Measurements from ENCODE around the gene PHIP. TPM values are rescaled to one million over a fixed set of nuclear protein-coding genes. Genes with fewer than 3 reads are reported as not detected.

PHIP gene
- total RNA-seq, 6 donors from 2014 or later: 19.3 to 74.7 (median 25.8) TPM

GRCh38 chr6:79009819-79010218 is 68.2 kb downstream of the PHIP start:
- DNase-seq: no peak
- no peaks in the 10 kb centered on the region for H3K9me3 ChIP-seq
- ATAC-seq (ENCODE audit: low FRiP score in 2 of 2): no peak
- peaks cover 0 to 6% (median 2%) of the 10 kb centered on the region in 4 donors for H3K4me1 ChIP-seq
- H3K4me3 ChIP-seq: no peak overlapping the region
- no peak overlapping the region for H3K27ac ChIP-seq
- 94 to 95% methylated on average over 1 of the region's 1 CpG for WGBS, 2 donors
- H3K27me3 ChIP-seq: no peaks in the 10 kb centered on the region
- no peak for TF ChIP-seq EP300 (IDR thresholded peaks at IDR 0.05)
- no peak for TF ChIP-seq POLR2A (IDR thresholded peaks at IDR 0.05)
- TF ChIP-seq POLR2AphosphoS5 (IDR thresholded peaks at IDR 0.05): no peak
- TF ChIP-seq, protein P1, sequence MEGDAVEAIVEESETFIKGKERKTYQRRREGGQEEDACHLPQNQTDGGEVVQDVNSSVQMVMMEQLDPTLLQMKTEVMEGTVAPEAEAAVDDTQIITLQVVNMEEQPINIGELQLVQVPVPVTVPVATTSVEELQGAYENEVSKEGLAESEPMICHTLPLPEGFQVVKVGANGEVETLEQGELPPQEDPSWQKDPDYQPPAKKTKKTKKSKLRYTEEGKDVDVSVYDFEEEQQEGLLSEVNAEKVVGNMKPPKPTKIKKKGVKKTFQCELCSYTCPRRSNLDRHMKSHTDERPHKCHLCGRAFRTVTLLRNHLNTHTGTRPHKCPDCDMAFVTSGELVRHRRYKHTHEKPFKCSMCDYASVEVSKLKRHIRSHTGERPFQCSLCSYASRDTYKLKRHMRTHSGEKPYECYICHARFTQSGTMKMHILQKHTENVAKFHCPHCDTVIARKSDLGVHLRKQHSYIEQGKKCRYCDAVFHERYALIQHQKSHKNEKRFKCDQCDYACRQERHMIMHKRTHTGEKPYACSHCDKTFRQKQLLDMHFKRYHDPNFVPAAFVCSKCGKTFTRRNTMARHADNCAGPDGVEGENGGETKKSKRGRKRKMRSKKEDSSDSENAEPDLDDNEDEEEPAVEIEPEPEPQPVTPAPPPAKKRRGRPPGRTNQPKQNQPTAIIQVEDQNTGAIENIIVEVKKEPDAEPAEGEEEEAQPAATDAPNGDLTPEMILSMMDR (IDR thresholded peaks at IDR 0.05): no peak
- H3K36me3 ChIP-seq: peaks cover 0 to 21% (median 0%) of the 10 kb centered on the region in 4 donors

DNA sequence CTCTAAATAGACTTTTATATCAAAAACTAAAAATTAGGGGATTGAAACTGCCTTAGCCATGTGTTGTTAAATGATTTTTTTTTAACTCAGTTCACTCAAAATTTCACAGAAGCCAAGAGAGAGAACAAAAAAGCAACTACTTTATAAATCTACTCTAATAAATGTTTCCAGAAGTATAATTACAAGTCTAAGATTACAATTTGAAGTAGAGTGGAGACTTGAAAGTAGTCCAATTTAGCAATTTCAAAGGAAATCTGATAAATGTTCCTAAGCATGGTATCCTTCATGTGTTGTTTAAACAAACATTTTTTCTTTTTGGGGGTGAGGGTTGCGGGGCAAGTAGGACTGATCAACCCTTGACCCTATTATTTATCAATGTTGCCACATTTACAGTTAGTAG is 72.6 kb downstream of the PHIP start:
- H3K4me1 ChIP-seq: peaks cover 0 to 6% (median 2%) of the 10 kb centered on the region in 4 donors
- no peak for DNase-seq
- WGBS, 2 donors: 63 to 70% methylated on average over 1 of the region's 1 CpG
- H3K36me3 ChIP-seq: peaks cover 0 to 44% (median 13%) of the 10 kb centered on the region in 4 donors
- no peak for ATAC-seq (ENCODE audit: low FRiP score in 2 of 2)
- H3K4me3 ChIP-seq: no peak overlapping the region
- H3K27ac ChIP-seq: no peak overlapping the region
- no peaks in the 10 kb centered on the region for H3K27me3 ChIP-seq
- TF ChIP-seq EP300 (IDR thresholded peaks at IDR 0.05) (no peak), POLR2A (IDR thresholded peaks at IDR 0.05) (no peak), POLR2AphosphoS5 (IDR thresholded peaks at IDR 0.05) (no peak)
- TF ChIP-seq, protein P1 (IDR thresholded peaks at IDR 0.05): no peak
- no peaks in the 10 kb centered on the region for H3K9me3 ChIP-seq

- Histone ChIP-seq H3K4me3 (no peak overlapping the region), H3K27me3 (no peaks in the 10 kb centered on the region), H3K4me1 (peaks cover 0 to 6% (median 2%) of the 10 kb centered on the region in 4 donors), H3K9me3 (no peaks in the 10 kb centered on the region), H3K27ac (no peak overlapping the region), H3K36me3 (peaks cover 0 to 46% (median 13%) of the 10 kb centered on the region in 4 donors)
- TF ChIP-seq POLR2AphosphoS5 (IDR thresholded peaks at IDR 0.05) (no peak), POLR2A (IDR thresholded peaks at IDR 0.05) (no peak), EP300 (IDR thresholded peaks at IDR 0.05) (no peak)
- TF ChIP-seq, protein P1 (IDR thresholded peaks at IDR 0.05): no peak
- WGBS, 2 donors: 41 to 60% methylated on average over 1 of the region's 1 CpG
- ATAC-seq (ENCODE audit: low FRiP score in 2 of 2) (no peak), DNase-seq (no peak)
Observed at GRCh38 chr6:79005024-79005423, 73.0 kb downstream of the PHIP start.

GRCh38 chr6:79004239-79004638 is 73.8 kb downstream of the PHIP start:
- WGBS, 2 donors: 87 to 90% methylated on average over 2 of the region's 2 CpGs
- no peak for ATAC-seq (ENCODE audit: low FRiP score in 2 of 2)
- H3K36me3 ChIP-seq: peaks cover 0 to 46% (median 14%) of the 10 kb centered on the region in 4 donors

More at GRCh38 chr6:79004239-79004638, 73.8 kb downstream of the PHIP start:
- Histone ChIP-seq H3K27me3 (no peaks in the 10 kb centered on the region), H3K4me1 (peaks cover 0 to 6% (median 2%) of the 10 kb centered on the region in 4 donors), H3K27ac (no peak overlapping the region), H3K9me3 (no peaks in the 10 kb centered on the region), H3K4me3 (no peak overlapping the region)
- no peak for DNase-seq
- TF ChIP-seq POLR2A (IDR thresholded peaks at IDR 0.05) (no peak), EP300 (IDR thresholded peaks at IDR 0.05) (no peak), POLR2AphosphoS5 (IDR thresholded peaks at IDR 0.05) (no peak)
- TF ChIP-seq, protein P1 (IDR thresholded peaks at IDR 0.05): no peak

Data from upper lobe of left lung (tissue), 6 donors.